Measurements from ENCODE around the gene METRNL. TPM values are rescaled to one million over a fixed set of nuclear protein-coding genes. Genes with fewer than 3 reads are reported as not detected.
A peak's percentile ranks its signal among the peaks of the same experiment; 100 is the strongest.

The METRNL gene
- total and polyA plus RNA-seq, 8 donors: 12.7 to 61.8 (median 19.2) TPM

- intact Hi-C loops (cut with DNase I): no loop called here
Measured at GRCh38 chr17:83056583-83057396, 22.6 kb upstream of the METRNL start.

GRCh38 chr17:83057397-83057761, 22.0 kb upstream of the METRNL start:
- ATAC-seq (no peak), DNase-seq (peak in 1 of 4 donors; percentile 28)
- TF ChIP-seq CTCF (IDR thresholded peaks at IDR 0.05): no peak
- Histone ChIP-seq H3K27me3 (no peaks in the 10 kb centered on the region), H3K27ac (no peak overlapping the region), H3K36me3 (no peaks in the 10 kb centered on the region), H3K4me1 (peaks cover 8 to 22% of the 10 kb centered on the region in 2 donors), H3K4me3 (no peak overlapping the region), H3K9me3 (no peaks in the 10 kb centered on the region)
- intact Hi-C loops (cut with DNase I): no loop called here

More at GRCh38 chr17:83056583-83057396, 22.6 kb upstream of the METRNL start:
- H3K4me3 ChIP-seq: no peak overlapping the region
- TF ChIP-seq CTCF (IDR thresholded peaks at IDR 0.05): no peak
- no peaks in the 10 kb centered on the region for H3K27me3 ChIP-seq
- H3K9me3 ChIP-seq: no peaks in the 10 kb centered on the region
- H3K4me1 ChIP-seq: peaks cover 8 to 27% of the 10 kb centered on the region in 2 donors
- H3K36me3 ChIP-seq: no peaks in the 10 kb centered on the region
- ATAC-seq: no peak
- DNase-seq: peak in 1 of 4 donors; percentile 33
- H3K27ac ChIP-seq: no peak overlapping the region

GRCh38 chr17:83057793-83058265, 21.6 kb upstream of the METRNL start:
- no peaks in the 10 kb centered on the region for H3K36me3 ChIP-seq
- no peaks in the 10 kb centered on the region for H3K27me3 ChIP-seq
- intact Hi-C loops (cut with DNase I): no loop called here
- ATAC-seq (no peak), DNase-seq (peak in 1 of 4 donors; percentile 27)
- H3K4me1 ChIP-seq: peaks cover 8 to 20% of the 10 kb centered on the region in 2 donors
- no peaks in the 10 kb centered on the region for H3K9me3 ChIP-seq
- no peak overlapping the region for H3K4me3 ChIP-seq
- H3K27ac ChIP-seq: no peak overlapping the region
- no peak for TF ChIP-seq CTCF (IDR thresholded peaks at IDR 0.05)

GRCh38 chr17:83058266-83058798, 21.1 kb upstream of the METRNL start:
- Histone ChIP-seq H3K4me3 (no peak overlapping the region), H3K27ac (no peak overlapping the region), H3K4me1 (peaks cover 6 to 15% of the 10 kb centered on the region in 2 donors), H3K36me3 (no peaks in the 10 kb centered on the region), H3K27me3 (no peaks in the 10 kb centered on the region), H3K9me3 (no peaks in the 10 kb centered on the region)
- TF ChIP-seq CTCF (IDR thresholded peaks at IDR 0.05): no peak
- intact Hi-C loops (cut with DNase I): no loop called here
- DNase-seq (no peak), ATAC-seq (no peak)

GRCh38 chr17:83061586-83061985, 17.8 kb upstream of the METRNL start:
- no peak for TF ChIP-seq CTCF (IDR thresholded peaks at IDR 0.05)
- peak in 1 of 4 donors; percentile 21 for DNase-seq
- Histone ChIP-seq H3K27ac (no peak overlapping the region), H3K36me3 (no peaks in the 10 kb centered on the region), H3K4me1 (no peaks in the 10 kb centered on the region), H3K4me3 (no peak overlapping the region), H3K27me3 (no peaks in the 10 kb centered on the region), H3K9me3 (no peaks in the 10 kb centered on the region)
- intact Hi-C loops (cut with DNase I): no loop called here
- ATAC-seq: no peak
